Measurements from ENCODE around the gene GMPS.
A peak's percentile ranks its signal among the peaks of the same experiment; 100 is the strongest.
"Not testable (repeated sequence)": the region's sequence is repeated elsewhere in the genome, so short reads cannot be mapped to it uniquely, and the experiment has no call there.

The GMPS gene

DNA sequence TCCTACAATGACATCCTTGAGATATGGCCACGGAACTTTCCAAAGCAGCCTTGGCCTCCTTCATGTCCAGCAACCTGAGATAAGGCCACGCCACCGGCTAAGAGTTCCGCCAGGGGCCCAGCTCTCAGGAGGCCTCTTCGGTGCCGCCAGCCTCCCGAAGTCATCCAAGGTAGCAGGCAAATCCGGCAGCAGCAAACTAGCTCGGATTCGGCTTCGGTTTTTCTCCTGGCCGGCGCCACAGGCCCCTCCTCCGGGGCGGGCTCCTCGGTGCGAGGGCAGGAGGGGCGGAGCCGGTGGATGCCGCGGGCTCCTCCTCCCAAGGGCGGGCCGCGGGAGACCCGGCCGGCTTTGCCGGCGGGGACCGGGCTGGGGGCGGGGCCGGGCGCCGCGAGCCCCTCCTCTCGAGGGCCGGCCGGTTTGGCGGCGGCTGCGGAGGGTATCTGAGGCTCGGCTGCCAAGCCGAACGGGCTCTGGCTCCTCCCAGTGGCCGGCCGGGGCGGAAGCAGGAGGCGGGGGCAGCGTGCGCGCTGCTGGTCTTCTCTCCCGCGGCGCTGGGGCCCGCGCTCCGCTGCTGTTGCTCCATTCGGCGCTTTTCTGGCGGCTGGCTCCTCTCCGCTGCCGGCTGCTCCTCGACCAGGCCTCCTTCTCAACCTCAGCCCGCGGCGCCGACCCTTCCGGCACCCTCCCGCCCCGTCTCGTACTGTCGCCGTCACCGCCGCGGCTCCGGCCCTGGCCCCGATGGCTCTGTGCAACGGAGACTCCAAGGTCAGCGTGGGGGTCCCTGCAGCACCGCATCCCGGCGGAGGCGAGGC is at the start of gene GMPS:
TSS of gene GMPS (plus strand) at position 518 of the 812 bp plus-strand sequence. CDS start at position 739, 221 bp downstream.
- DNase-seq, result peak; percentile 98

DNA sequence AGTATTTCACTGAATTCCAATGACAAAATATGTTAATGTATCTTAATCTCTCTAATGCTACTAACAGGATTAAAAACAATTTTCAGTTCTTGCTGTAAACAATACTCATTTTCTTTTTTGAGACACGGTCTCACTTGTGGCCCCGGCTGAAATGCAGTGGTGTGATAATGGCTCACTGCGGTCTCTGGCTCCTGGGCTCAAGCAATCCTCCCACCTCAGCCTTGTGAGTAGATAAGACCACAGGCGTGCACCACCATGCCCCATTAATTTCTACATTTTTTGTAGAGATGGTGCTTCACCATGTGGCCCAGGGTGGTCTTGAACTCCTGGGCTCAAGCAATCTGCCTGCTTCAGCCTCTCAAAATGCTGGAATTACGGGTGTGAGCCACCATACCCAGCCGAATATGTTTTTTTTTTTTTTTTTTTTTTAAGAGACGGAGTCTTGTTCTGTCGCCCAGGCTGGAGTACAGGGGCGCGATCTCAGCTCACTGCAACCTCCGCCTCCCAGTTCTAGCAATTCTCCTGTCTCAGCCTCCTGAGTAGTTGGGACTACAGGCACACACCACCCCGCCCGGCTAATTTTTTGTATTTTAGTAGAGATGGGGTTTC is 41.9 kb upstream of the GMPS start:
- not testable (repeated sequence) for DNase-seq

DNA sequence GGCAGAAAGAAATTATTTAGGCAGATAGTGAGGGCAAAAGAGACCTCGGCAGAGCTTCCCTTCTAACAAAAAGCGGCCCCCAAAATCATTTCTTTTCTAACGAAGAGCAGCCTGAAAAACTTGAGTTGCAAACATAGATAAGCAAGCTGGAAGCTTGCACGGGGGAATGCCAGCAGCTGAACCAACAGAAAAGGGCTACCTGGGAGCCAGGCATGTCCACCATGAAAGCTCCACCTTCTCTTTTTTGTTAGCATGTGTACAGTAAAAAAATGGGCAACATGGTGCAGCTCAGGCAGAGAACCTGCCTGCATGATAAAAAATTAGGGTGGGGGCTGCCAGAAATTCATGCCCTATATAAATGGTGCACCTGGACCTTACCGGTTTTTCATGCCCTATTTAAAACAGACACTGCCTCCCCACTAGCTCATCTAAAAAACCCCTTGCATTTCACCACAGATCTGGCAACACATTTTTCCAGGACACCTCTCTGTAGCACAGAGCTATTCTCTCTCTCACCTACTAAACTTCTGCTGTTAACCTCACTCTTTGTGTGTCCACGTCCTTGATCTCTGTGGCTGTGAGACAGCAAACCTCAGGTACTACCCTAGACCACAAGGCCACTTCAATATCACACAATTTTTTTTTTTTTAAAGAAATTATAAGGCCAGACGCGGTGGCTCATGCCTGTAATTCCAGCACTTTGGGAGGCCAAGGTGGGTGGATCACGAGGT is 34.9 kb upstream of the GMPS start:
- no peak for DNase-seq

GRCh38 chr3:155843569-155843968 is 26.9 kb upstream of the GMPS start:
- DNase-seq, result no peak

GRCh38 chr3:155846119-155846518 is 24.3 kb upstream of the GMPS start:
- no peak for DNase-seq

DNA sequence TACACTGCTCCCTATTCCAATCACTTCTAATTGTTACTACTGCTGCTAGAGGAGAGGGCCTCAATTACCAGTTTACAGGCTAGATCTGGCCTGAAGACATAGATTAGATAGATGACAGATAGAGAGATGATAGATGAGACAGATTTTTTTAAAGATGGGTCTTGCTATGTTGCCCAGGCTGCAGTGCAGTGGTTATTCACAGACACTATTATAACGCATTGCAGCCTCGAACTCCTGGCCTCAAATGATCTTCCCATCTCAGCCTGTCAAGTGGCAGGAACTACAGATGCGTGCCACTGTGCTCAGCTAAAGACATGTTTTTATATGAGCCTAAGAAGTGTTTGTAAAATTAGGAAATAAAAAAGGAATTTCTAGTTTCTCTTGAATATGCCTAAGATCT is 22.5 kb upstream of the GMPS start:
- DNase-seq, result no peak

DNA sequence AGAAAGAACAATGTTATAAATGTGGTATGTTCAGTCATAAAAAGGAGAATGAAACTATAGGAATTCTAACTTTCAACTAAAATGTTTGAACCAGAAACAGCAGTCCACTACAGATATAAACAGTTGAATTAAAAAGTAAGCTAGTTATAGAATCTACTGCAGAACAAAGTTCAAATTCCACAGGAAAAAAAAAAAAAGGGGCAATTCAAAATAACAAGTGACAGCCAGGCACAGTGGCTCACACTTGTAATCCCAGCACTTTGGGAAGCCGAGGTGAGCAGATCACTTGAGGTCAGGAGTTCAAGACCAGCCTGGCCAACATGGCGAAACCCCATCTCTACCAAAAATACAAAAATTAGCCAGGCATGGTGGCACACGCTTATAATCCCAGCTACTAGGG is 21.0 kb upstream of the GMPS start:
- DNase-seq, result not testable (repeated sequence)

GRCh38 chr3:155852341-155852740 is 18.1 kb upstream of the GMPS start:
- no peak for DNase-seq

- peak; percentile 28 for DNase-seq
Observed at GRCh38 chr3:155853214-155854140, 17.0 kb upstream of the GMPS start.

GRCh38 chr3:155854141-155854940 is 16.1 kb upstream of the GMPS start, which contains the start of gene SLC33A1:
Gene SLC33A1, minus strand, starts transcription at chr3:155854427. Its CDS starts 430 bp downstream, at chr3:155853997.
- DNase-seq, result peak; percentile 100

- DNase-seq, result no peak
Observed at GRCh38 chr3:155859859-155860258, 10.6 kb upstream of the GMPS start.

GRCh38 chr3:155860424-155860823 is 10.0 kb upstream of the GMPS start:
- DNase-seq, result not testable (repeated sequence)

DNA sequence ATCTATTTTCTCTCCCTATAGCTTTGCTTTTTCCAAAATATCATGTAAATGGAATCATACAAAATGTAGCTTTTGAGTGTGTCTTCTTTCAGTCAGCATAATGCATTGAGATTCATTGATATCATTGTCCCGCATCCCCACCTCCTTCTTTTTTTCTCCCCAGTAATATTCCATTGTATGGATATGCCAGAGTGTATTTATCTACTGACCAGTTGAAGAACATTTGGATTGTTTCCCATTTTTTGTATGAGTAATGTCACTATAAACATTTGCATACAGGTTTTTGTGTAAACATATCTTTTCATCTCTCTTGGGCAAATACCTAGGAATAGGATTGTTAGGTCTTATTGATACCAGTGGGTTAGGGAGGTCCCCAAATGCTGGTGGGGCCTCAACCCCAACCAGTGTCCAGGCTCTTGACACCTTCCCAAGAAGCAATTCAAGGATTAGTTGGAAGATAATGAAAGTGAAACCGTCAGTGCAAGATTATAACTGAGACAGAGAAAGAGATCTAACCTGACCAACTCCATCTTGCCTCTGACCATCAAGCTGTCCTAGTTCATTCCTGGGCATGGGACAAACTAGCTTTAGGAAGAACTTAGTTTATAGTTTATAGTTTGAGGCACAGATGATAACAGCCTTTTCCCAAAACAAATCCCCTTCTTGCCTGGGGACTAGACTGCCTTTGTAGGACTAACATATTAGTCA is 8.8 kb upstream of the GMPS start:
- DNase-seq, result no peak

- not testable (repeated sequence) for DNase-seq
Observed at GRCh38 chr3:155862290-155862982, 8.0 kb upstream of the GMPS start.

DNA sequence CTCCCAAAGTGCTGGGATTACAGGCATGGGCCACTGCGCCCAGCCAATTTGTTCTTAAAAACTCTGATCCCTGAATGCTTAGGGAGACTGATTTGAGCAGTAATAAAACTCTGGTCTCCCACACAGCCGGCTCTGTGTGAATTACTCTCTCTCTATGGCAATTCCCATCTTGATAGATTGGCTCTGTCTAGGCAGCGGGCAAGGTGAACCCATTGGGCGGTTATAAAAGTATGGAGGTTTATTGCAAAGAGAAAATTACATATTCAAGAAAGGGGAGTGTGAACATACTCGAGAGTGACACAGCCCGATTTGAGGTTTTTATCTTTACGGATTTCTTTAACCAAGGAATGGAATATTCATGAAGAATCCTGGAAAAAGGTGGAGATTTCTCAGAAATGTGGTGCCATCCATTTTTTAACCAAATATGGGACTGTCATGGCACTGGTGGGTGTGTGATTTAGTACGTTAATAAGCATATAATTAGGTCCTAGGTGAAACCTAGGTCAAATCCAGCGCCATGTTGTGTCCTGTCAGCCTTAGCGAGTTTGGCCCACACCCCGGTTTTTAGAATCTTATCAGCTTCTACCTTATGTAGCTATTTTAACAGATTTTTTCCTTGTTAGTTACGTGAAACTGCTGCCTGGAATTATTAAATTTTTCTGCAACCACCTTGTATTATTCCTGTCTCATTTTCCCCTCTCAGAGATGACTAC is 7.2 kb upstream of the GMPS start:
- DNase-seq, result no peak

- no peak for DNase-seq
Observed at GRCh38 chr3:155869691-155870090, 759 bp upstream of the GMPS start.

- DNase-seq, result peak; percentile 81
Observed at GRCh38 chr3:155870945-155871745, 695 bp downstream of the GMPS start.

DNA sequence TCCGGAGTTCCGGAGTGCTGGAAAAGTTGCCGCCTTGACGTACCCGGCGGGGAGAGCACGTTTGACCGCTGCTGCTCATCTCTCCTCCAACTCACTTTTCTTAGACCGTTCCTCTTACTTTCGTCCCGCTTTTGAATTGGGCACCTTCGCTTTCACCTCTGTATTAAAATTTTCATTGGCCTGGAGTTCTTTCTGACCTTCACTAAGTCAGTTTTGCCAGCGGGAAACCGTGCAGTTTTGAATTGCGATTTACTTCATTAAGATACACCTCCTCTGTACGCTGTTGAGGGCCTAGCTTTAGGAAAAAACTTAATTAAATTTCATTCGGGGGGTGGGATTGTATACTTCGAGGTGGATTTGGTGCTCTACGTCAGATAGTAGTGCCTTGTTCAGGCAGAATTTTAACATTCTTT is 1.3 kb downstream of the GMPS start:
- DNase-seq, result no peak

All from femur (tissue), 1 donor.